Mucosa of gallbladder (tissue), 1 donor: ENCODE data around the gene PPM1B. TPM values are rescaled to one million over a fixed set of nuclear protein-coding genes. Genes with fewer than 3 reads are reported as not detected.
"Not testable (repeated sequence)": the region's sequence is repeated elsewhere in the genome, so short reads cannot be mapped to it uniquely, and the experiment has no call there.

Experiments used
- DNase-seq: peaks from one replicate; pipeline ENCODE4 v3.0.0-alpha.2; 2020; ENCODE audit warnings: low spot score
- total RNA-seq: library from RNA; stranded (reverse); gene quantifications from one replicate; pipeline ENCODE4 v1.2.1, GENCODE V29; 2021
- donor health status: DM: no; HTN: no; CAD: no.

The PPM1B gene
- total RNA-seq = 47.2 TPM

DNA sequence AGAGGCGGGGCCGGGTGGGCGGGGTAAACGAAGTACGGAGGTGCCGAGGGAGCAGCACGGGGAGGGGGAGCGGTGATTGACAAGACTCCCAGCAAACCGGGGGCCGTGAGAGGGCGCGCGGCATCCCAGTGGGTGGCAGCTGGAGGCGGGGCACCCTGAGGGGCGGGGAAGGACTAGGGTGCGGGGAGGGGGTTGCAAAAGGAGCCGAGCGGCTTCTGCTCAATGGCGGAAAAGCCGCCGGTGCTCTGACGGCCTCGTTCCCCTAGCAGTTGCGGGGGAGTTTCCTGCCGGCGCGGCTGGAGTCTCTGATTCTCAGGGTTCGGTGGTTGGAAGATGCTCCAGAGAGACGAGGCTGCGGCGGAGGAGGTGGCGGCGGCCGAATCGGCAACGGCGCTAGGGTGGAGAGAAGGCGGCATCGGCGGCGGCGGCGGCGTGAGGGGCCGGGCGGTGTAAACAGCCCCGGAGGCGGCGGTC, at the start of gene PPM1B:
Gene PPM1B (plus strand): TSS at position 195 of the 474 bp plus-strand sequence. CDS start 32,325 bp downstream, outside the sequence.
- no peak for DNase-seq

- DNase-seq = no peak
Observed at GRCh38 chr2:44119878-44120277, 48.8 kb upstream of the PPM1B start.

- DNase-seq = no peak
Observed at GRCh38 chr2:44120428-44120827, 48.2 kb upstream of the PPM1B start.

GRCh38 chr2:44121899-44122298, 46.8 kb upstream of the PPM1B start:
- no peak for DNase-seq

GRCh38 chr2:44124500-44124899, 44.2 kb upstream of the PPM1B start:
- DNase-seq = no peak

GRCh38 chr2:44126106-44126797, 42.4 kb upstream of the PPM1B start:
- no peak for DNase-seq

GRCh38 chr2:44130441-44130840, 38.2 kb upstream of the PPM1B start:
- DNase-seq = no peak

- DNase-seq = no peak
Observed at GRCh38 chr2:44131177-44131576, 37.5 kb upstream of the PPM1B start.

DNA sequence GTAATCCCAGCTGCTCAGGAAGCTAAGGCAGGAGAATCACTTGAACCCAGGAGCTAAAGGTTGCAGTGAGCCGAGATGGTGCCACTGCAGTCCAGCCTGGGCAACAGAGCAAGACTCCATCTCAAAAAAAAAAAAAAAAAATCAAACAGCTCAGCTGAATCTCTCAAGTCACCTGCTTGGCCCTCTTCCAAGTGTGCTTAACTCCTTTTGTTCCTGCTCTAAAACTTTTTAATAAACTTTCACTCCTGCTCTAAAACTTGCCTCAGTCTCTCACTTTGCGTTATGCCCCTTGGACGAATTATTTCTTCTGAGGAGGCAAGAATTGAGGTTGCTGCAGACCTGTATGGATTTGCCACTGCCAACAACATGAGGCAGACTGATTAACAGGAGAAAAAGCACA, 35.1 kb upstream of the PPM1B start:
- not testable (repeated sequence) for DNase-seq

GRCh38 chr2:44134848-44135247, 33.8 kb upstream of the PPM1B start:
- no peak for DNase-seq

- no peak for DNase-seq
Observed at GRCh38 chr2:44135296-44135695, 33.4 kb upstream of the PPM1B start.

- no peak for DNase-seq
Observed at GRCh38 chr2:44135771-44136170, 32.9 kb upstream of the PPM1B start.

DNA sequence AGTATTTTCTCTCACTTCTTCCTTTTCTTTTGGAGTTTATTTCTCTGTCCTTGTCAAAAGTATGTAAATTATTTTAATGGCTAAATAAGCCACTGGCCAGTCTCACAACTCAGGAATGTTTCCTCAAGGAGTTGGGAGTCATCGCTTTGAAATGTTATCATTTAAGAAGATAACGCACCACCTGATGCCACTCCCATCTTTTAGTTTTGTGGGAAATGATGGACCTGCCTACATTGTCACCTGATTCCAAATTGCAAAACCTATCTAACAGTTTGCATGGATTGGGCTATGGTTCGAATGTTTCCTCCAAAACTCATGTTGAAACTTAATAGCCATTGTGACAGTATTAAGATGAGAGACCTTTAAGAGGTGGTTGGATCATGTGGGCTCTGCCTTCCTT, 32.4 kb upstream of the PPM1B start:
- DNase-seq = no peak

DNA sequence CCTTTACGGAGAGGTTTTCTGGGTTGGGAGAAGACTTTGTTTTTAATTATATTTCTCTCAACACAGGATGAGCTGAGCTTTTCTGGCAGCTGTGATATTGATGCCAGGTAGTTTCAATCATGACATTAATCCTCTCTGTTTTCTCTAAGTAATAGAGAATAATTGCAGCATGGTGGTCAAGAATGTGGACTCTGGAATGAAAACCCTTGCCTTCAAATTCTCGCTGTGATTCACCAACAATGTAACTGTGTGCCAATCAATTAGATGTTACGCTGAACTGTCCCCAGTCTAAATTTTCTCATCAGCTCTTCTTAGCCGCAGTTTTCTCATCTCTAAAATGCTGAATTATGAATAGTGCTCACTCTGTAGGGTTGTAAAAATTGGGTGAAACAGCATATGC, 31.6 kb upstream of the PPM1B start:
- DNase-seq = no peak

- DNase-seq = no peak
Observed at GRCh38 chr2:44137872-44138551, 30.7 kb upstream of the PPM1B start.

DNA sequence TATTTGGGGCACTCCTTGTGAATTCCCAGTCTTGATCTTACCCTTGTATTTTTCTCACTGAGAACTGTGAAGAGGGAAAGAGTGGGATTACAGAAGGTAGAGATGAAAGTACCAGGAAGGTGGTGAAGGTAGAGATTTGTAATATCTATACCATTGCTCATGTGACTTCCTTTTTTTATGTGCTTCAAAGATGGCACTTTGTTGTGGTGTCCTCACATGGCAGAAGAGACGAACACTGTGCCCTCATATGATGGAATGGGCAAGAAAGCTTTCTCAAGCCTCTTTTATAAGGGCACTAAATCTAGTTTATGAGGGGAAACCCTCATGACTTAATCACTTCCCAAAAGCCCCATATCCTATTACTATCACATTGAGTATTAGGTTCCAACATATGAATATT, 28.9 kb upstream of the PPM1B start:
- DNase-seq = no peak

- DNase-seq = no peak
Observed at GRCh38 chr2:44142306-44142705, 26.4 kb upstream of the PPM1B start.

GRCh38 chr2:44143701-44144100, 25.0 kb upstream of the PPM1B start:
- DNase-seq = no peak

DNA sequence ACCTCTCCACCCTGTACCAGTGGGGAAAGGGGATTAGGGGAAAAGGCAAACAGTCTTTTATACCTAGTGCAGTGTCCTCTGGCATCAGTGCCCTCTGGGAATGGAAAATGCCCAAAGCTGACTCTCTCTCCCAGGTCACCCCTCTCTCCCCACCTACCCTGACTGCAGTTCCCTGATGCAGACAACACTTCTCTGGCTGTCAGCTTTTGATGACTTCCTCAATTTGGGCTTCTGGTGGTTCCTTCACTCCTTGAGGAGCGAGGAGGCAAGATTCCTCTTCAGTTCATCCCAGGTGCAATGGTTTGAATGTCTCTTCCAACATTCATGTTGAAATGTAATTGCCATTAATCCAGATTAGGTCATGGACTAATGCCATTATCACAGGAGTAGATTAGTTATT, 19.7 kb upstream of the PPM1B start:
- no peak for DNase-seq

DNA sequence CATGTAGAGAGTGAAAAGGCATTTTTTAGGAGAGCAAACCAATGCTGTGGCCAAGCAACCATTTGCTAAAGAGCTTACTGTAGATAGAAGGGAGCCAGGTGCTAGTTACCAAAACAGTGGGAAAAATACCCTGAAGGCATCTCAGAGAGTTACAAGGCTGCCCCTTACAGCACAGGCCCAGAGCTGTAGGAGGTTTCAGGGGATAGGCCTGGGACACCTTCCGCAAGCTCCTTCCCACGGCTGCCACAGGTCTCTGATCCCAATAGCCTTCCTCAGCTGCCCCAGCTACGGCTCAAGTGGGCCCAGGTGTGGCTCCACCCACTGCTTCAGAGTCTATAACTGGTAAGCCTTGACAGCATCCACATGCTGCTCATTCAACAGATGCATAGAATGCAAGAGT, 18.2 kb upstream of the PPM1B start:
- no peak for DNase-seq

- no peak for DNase-seq
Observed at GRCh38 chr2:44152865-44153669, 15.6 kb upstream of the PPM1B start.

DNA sequence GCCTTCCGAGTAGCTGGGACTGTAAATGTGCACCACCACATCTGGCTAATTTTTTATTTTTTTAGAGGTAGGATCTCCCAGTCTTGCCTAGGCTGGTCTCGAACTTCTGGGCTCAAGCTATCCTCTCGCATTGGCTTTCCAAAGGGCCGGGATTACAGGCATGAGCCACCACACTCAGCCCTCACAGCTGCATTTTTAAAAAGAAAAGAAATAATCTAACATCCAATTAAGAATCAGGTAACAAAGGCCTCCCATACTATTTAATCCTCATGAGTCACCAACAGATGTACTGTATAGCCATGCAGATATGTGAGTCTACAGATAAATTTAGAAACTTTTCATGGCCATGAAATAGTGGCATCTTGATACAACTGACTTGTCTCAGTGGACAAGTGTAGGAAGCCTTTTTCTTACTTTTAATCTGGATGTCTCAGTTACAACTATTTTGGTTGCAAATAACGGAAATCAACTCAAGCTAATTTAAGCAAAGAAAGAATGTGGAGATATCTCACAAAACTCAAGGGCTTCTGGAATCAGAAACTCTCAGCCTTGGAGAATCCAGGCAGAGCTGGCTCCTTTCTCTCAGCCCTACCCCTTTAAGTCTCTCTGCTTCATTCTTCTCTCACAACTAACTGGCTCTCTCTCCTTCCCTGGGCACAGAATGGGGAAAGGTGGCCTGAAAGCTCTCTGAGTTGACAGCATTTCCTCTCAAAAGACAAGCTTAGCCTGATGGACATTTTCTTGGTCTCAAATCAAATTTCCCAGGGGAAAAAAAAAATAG, 12.8 kb upstream of the PPM1B start:
- DNase-seq = no peak
